A549 (cell line): ENCODE measurements around the gene FARP2. TPM values are rescaled to one million over a fixed set of nuclear protein-coding genes. Genes with fewer than 3 reads are reported as not detected.

Source experiments
- ATAC-seq, 2 experiments: fragments of 200-7000 bp in 1 of 2; fragments of >200 bp in 1 of 2; cut with Nextera tagmentation in 1 of 2; cut with Tn5 transposase in 1 of 2; 3 replicates each; pipeline versions ENCODE4 v1.8.0 to v1.9.1; 2018 to 2020; ENCODE audit warnings: mild to moderate bottlenecking in 1 of 2, moderate library complexity in 1 of 2
- CTCF ChIA-PET: fragments of 300-600 bp; sonication (Branson Sonifier 250); formaldehyde crosslinking; extraction: SDS; loops from one replicate; lab custom pipeline; 2021; ENCODE audit warnings: antibody characterized with exemption, inconsistent platforms; lab: Yijun Ruan, JAX
- POLR2A ChIA-PET: fragments of 350-600 bp; formaldehyde crosslinking; extraction: SDS; loops from one replicate; lab custom pipeline; 2021; ENCODE audit warnings: antibody characterized with exemption, inconsistent platforms; lab: Yijun Ruan, JAX
- DNase-seq, 2 experiments: peaks; one replicate each; pipeline versions ENCODE4 v3.0.0 to v3.0.0-alpha.2; 2011 to 2016; ENCODE audit warnings: low read depth in 1 of 2, low spot score in 1 of 2
- FAIRE-seq: peaks from 2 replicates; lab custom pipeline; 2011; peaks lifted over from hg19 to GRCh38; lab: Jason Lieb, UNC
- H3K27ac ChIP-seq, 2 experiments: fragments of >200 bp; sonication (Bioruptor Twin); formaldehyde crosslinking; 3 replicates each; pipeline ENCODE4 v1.5.1; 2016 to 2017
- H3K4me1 ChIP-seq: fragments of >200 bp; sonication (Bioruptor Twin); formaldehyde crosslinking; 3 replicates; pipeline ENCODE4 v1.6.1; 2016
- H3K4me2 ChIP-seq: fragments of >200 bp; sonication (Bioruptor Twin); formaldehyde crosslinking; 3 replicates; pipeline ENCODE4 v1.6.1; 2016
- H3K4me3 ChIP-seq: fragments of >200 bp; sonication (Bioruptor Twin); formaldehyde crosslinking; 3 replicates; pipeline ENCODE4 v1.5.1; 2016
- H3K9me3 ChIP-seq: fragments of >200 bp; sonication (Bioruptor Twin); formaldehyde crosslinking; 3 replicates; pipeline ENCODE4 v1.6.1; 2016
- ATOH8 ChIP-seq: fragments of 250-450 bp; sonication (Bioruptor Pico); IDR thresholded peaks from 2 replicates; pipeline ENCODE4 v1.5.0; 2020; ENCODE audit warnings: low read depth, mild to moderate bottlenecking, moderate library complexity
- BHLHE40 ChIP-seq: IDR thresholded peaks from 2 replicates; pipeline ENCODE4 v1.6.1; 2012; ENCODE audit warnings: low read depth, low read length, inconsistent platforms
- CBX8 ChIP-seq: fragments of 200-600 bp; sonication (generic); IDR thresholded peaks from 2 replicates; pipeline ENCODE4 v1.6.1; 2016
- CEBPB ChIP-seq, 2 experiments: fragments of >200 bp in 1 of 2; sonication (Bioruptor Twin) in 1 of 2; formaldehyde crosslinking in 1 of 2; IDR thresholded peaks; 2 replicates each; pipeline ENCODE4 v1.6.1; 2012 to 2016
- CTCF ChIP-seq: fragments of >200 bp; sonication (Bioruptor Twin); formaldehyde crosslinking; IDR thresholded peaks from 3 replicates; pipeline ENCODE4 v1.5.1; 2016
- E2F6 ChIP-seq: IDR thresholded peaks from 2 replicates; pipeline ENCODE4 v1.6.1; 2012; ENCODE audit warnings: low read depth, borderline replicate concordance
- EHF ChIP-seq: fragments of 250-450 bp; sonication (Bioruptor Pico); IDR thresholded peaks from 2 replicates; pipeline ENCODE4 v1.5.0; 2020; ENCODE audit warnings: mild to moderate bottlenecking
- ELK1 ChIP-seq: fragments of 150-350 bp; IDR thresholded peaks from 2 replicates; pipeline ENCODE4 v1.6.1; 2014; ENCODE audit warnings: low read depth, mild to moderate bottlenecking, low read length
- FOSB ChIP-seq: fragments of 250-450 bp; sonication (Bioruptor Pico); IDR thresholded peaks from 2 replicates; pipeline ENCODE4 v1.5.0; 2020; ENCODE audit warnings: mild to moderate bottlenecking, moderate library complexity
- FOSL2 ChIP-seq, 2 experiments: fragments of 450-650 bp in 1 of 2; fragments of >200 bp in 1 of 2; sonication (Bioruptor Twin) in 1 of 2; formaldehyde crosslinking; IDR thresholded peaks; 2 replicates each; pipeline versions ENCODE4 v1.5.0 to v1.6.1; 2016 to 2020; ENCODE audit warnings: mild to moderate bottlenecking in 1 of 2, moderate library complexity in 1 of 2
- GATA3 ChIP-seq: IDR thresholded peaks from 2 replicates; pipeline ENCODE4 v1.6.1; 2012; ENCODE audit warnings: borderline replicate concordance
- HDAC2 ChIP-seq: fragments of 200-600 bp; sonication (generic); IDR thresholded peaks from 2 replicates; pipeline ENCODE4 v1.6.1; 2016
- HES2 ChIP-seq: fragments of >200 bp; sonication (Bioruptor Twin); formaldehyde crosslinking; IDR thresholded peaks from 2 replicates; pipeline ENCODE4 v1.6.1; 2016
- HOXA7 ChIP-seq: fragments of 250-450 bp; sonication (Bioruptor Pico); IDR thresholded peaks from 2 replicates; pipeline ENCODE4 v1.5.0; 2020; ENCODE audit warnings: mild to moderate bottlenecking, moderate library complexity
- HOXB13 ChIP-seq: fragments of 250-450 bp; sonication (Bioruptor Pico); IDR thresholded peaks from 2 replicates; pipeline ENCODE4 v1.5.0; 2020; ENCODE audit warnings: low read depth, mild to moderate bottlenecking, moderate library complexity
- HOXB5 ChIP-seq: fragments of 250-450 bp; sonication (Bioruptor Pico); IDR thresholded peaks from 2 replicates; pipeline ENCODE4 v1.5.0; 2020; ENCODE audit warnings: mild to moderate bottlenecking, moderate library complexity
- KDM5A ChIP-seq: fragments of 200-600 bp; sonication (generic); IDR thresholded peaks from 2 replicates; pipeline ENCODE4 v1.6.1; 2016; ENCODE audit warnings: antibody characterized with exemption, mild to moderate bottlenecking
- MAFK ChIP-seq: fragments of 450-650 bp; IDR thresholded peaks from 2 replicates; pipeline ENCODE4 v1.6.1; 2014; ENCODE audit not compliant: partially characterized antibody
- MYC ChIP-seq: IDR thresholded peaks from 2 replicates; pipeline ENCODE4 v1.6.1; 2012; ENCODE audit warnings: mild to moderate bottlenecking, inconsistent platforms, low read length, improper control_type of control experiment, borderline replicate concordance
- NR3C1 ChIP-seq: fragments of >200 bp; sonication (Bioruptor Twin); formaldehyde crosslinking; IDR thresholded peaks from 3 replicates; pipeline ENCODE4 v1.6.1; 2017
- PBX3 ChIP-seq: IDR thresholded peaks from 2 replicates; pipeline ENCODE4 v1.6.1; 2012
- RARB ChIP-seq: fragments of 250-450 bp; sonication (Bioruptor Pico); IDR thresholded peaks from 2 replicates; pipeline ENCODE4 v1.8.0; 2021; ENCODE audit warnings: mild to moderate bottlenecking, moderate library complexity
- RCOR1 ChIP-seq: fragments of 150-350 bp; IDR thresholded peaks from 2 replicates; pipeline ENCODE4 v1.6.1; 2014; ENCODE audit warnings: antibody characterized with exemption, low read length, low read depth
- RFX5 ChIP-seq: fragments of 450-650 bp; IDR thresholded peaks from 2 replicates; pipeline ENCODE4 v1.7.1; 2014; ENCODE audit warnings: antibody characterized with exemption, mild to moderate bottlenecking, moderate library complexity
- RNF2 ChIP-seq: fragments of 200-600 bp; sonication (generic); IDR thresholded peaks from 2 replicates; pipeline ENCODE4 v1.6.1; 2016; ENCODE audit warnings: low read depth, mild to moderate bottlenecking, antibody characterized with exemption, moderate library complexity, borderline replicate concordance
- TFCP2L1 ChIP-seq: fragments of 250-450 bp; sonication (Bioruptor Pico); IDR thresholded peaks from 2 replicates; pipeline ENCODE4 v1.5.0; 2021; ENCODE audit warnings: mild to moderate bottlenecking
- ZC3H11A ChIP-seq: fragments of 450-650 bp; IDR thresholded peaks from 2 replicates; pipeline ENCODE4 v1.6.1; 2014; ENCODE audit warnings: antibody characterized with exemption, mild to moderate bottlenecking
- ZFP36 ChIP-seq: fragments of 450-650 bp; IDR thresholded peaks from 2 replicates; pipeline ENCODE4 v1.6.1; 2014; ENCODE audit warnings: borderline replicate concordance; ENCODE audit not compliant: partially characterized antibody
- ZNF302 ChIP-seq: fragments of 250-450 bp; sonication (Bioruptor Pico); IDR thresholded peaks from 2 replicates; pipeline ENCODE4 v1.9.0; 2021; ENCODE audit warnings: inconsistent platforms, mild to moderate bottlenecking, moderate library complexity
- ZSCAN20 ChIP-seq: fragments of 250-450 bp; sonication (Bioruptor Pico); IDR thresholded peaks from 2 replicates; pipeline ENCODE4 v1.8.0; 2022; ENCODE audit warnings: mild to moderate bottlenecking, moderate library complexity
- WGBS: methylation state at CpG from one replicate; pipeline ENCODE4 v1.1.6; 2017; ENCODE audit errors: missing lambda C conversion rate; 5-methylcytosine and 5-hydroxymethylcytosine counted together
- polyA plus RNA-seq, 4 experiments: library from polyadenylated mRNA; depleted of rRNA in 3 of 4; stranded (reverse); fragments of >200 nt; fragmentation: RNase III in 1 of 4; extraction: RNeasy Plus Mini Kit Qiagen cat#74134 plus additional on column Dnase treatment in 1 of 4; gene quantifications; 2 replicates in 3 of 4; 3 replicates in 1 of 4; pipeline ENCODE4 v1.2.3, GENCODE V29; 2011 to 2017

The FARP2 gene
- polyA plus RNA-seq, 2 of the 4 experiments (the other 2 are of a cell fraction) = 17.0 to 29.1 TPM

- WGBS = 92% methylated on average over 3 of the region's 3 CpGs
- POLR2A ChIA-PET = interaction anchor here (0.8 kb wide), 1 partner anchor 13 kb away, joined by 3 read pairs; no protein-coding TSS in a partner anchor
- H3K27ac ChIP-seq = no peak overlapping the region
- DNase-seq (no peak), ATAC-seq (no peak), FAIRE-seq (no peak)
- TF ChIP-seq PBX3 (no peak), ELK1 (no peak), MAFK (no peak), ATOH8 (CRISPR knock-in tag) (no peak), HDAC2 (no peak), FOSB (no peak), ZFP36 (no peak), HOXA7 (CRISPR knock-in tag) (no peak), RARB (CRISPR knock-in tag) (no peak), RNF2 (no peak), E2F6 (no peak), RCOR1 (no peak), ZC3H11A (no peak), HOXB5 (CRISPR knock-in tag) (no peak), HES2 (no peak), NR3C1 (no peak), KDM5A (no peak)
- no peaks in the 10 kb centered on the region for H3K9me3 ChIP-seq
- H3K4me2 ChIP-seq = peak overlapping the region; percentile 15; the same call in 1 of the 3 replicates
- H3K4me3 ChIP-seq = no peak overlapping the region
- peaks cover 10% of the 10 kb centered on the region for H3K4me1 ChIP-seq
- CTCF ChIA-PET = interaction anchor here (0.7 kb wide), 1 partner anchor 11 kb away, joined by 3 read pairs; no protein-coding TSS in a partner anchor
Measured at GRCh38 chr2:241368643-241369042, 12.6 kb downstream of the FARP2 start.

GRCh38 chr2:241372361-241372992 is 16.4 kb downstream of the FARP2 start:
- FAIRE-seq (no peak), DNase-seq (no peak), ATAC-seq (no peak)
- Histone ChIP-seq H3K27ac (no peak overlapping the region), H3K9me3 (no peaks in the 10 kb centered on the region), H3K4me1 (peaks cover 10% of the 10 kb centered on the region), H3K4me3 (no peak overlapping the region), H3K4me2 (no peak overlapping the region)
- ChIA-PET CTCF (interaction anchor here (1.1 to 2.1 kb wide), 2 partner anchors 10 to 12 kb away, joined by 4 to 5 read pairs; no protein-coding TSS in a partner anchor), POLR2A (interaction anchor here (1.2 kb wide), 1 partner anchor 17 kb away, joined by 3 read pairs; the partner anchor contains the start of gene FARP2)
- WGBS = 89% methylated on average over 11 of the region's 11 CpGs
- TF ChIP-seq HES2 (no peak), FOSL2 (IDR thresholded peaks at IDR 0.05) (no peak), FOSL2 (CRISPR knock-in tag; IDR thresholded peaks at IDR 0.05) (no peak), MYC (no peak), RNF2 (no peak), CTCF (no peak), GATA3 (no peak), ZNF302 (CRISPR knock-in tag) (no peak), NR3C1 (no peak), ZSCAN20 (CRISPR knock-in tag) (no peak), HOXB13 (no peak), CBX8 (no peak), FOSB (no peak), RFX5 (no peak), BHLHE40 (no peak), EHF (CRISPR knock-in tag) (no peak), E2F6 (no peak), TFCP2L1 (CRISPR knock-in tag) (no peak), CEBPB (IDR thresholded peaks at IDR 0.05) (no peak), RCOR1 (no peak)
